Type B pancreatic cell (in vitro differentiated cells): ENCODE data around the gene ADAM22. TPM values are rescaled to one million over a fixed set of nuclear protein-coding genes. Genes with fewer than 3 reads are reported as not detected.

Experiments used
- DNase-seq: peaks from one replicate; pipeline ENCODE4 v3.0.0; 2021; ENCODE audit warnings: mixed read lengths; ENCODE audit not compliant: unreplicated experiment; ENCODE audit errors: extremely low spot score
- H3K27ac Mint-ChIP-seq: 2 replicates; pipeline ENCODE4 v1.8.0; 2021; ENCODE audit warnings: mild to moderate bottlenecking, mixed read lengths
- H3K27me3 Mint-ChIP-seq: 2 replicates; pipeline ENCODE4 v1.8.0; 2021; ENCODE audit warnings: mixed read lengths
- H3K36me3 Mint-ChIP-seq: 2 replicates; pipeline ENCODE4 v1.8.0; 2021; ENCODE audit warnings: mixed read lengths
- H3K4me1 Mint-ChIP-seq: one replicate; pipeline ENCODE4 v1.8.0; 2021; ENCODE audit warnings: mixed read lengths; ENCODE audit not compliant: unreplicated experiment
- H3K4me3 Mint-ChIP-seq: 2 replicates; pipeline ENCODE4 v1.8.0; 2021; ENCODE audit warnings: mild to moderate bottlenecking, mixed read lengths
- H3K9me3 Mint-ChIP-seq: 2 replicates; pipeline ENCODE4 v1.8.0; 2021; ENCODE audit warnings: mixed read lengths
- total RNA-seq: library from RNA; stranded (reverse); gene quantifications from 2 replicates; pipeline ENCODE4 v1.2.1, GENCODE V29; 2021; ENCODE audit warnings: low replicate concordance
- TF ChIP-seq, protein P1 (sequence below): fragments of 200-600 bp; sonication (generic); conservative IDR thresholded peaks from 2 replicates; pipeline ENCODE4 v1.5.0; 2021; ENCODE audit warnings: antibody characterized with exemption, mild to moderate bottlenecking

ADAM22 gene
- total RNA-seq, 1 donor from 2014 or later, result 8.1 TPM

GRCh38 chr7:88044069-88044468 lies 110.0 kb downstream of the ADAM22 start:
- no peak for DNase-seq
- Mint-ChIP-seq H3K27me3 (no peaks in the 10 kb centered on the region), H3K4me1 (peaks cover 4% of the 10 kb centered on the region), H3K36me3 (no peaks in the 10 kb centered on the region), H3K27ac (no peak overlapping the region), H3K9me3 (no peaks in the 10 kb centered on the region), H3K4me3 (no peak overlapping the region)
- TF ChIP-seq, protein P1, sequence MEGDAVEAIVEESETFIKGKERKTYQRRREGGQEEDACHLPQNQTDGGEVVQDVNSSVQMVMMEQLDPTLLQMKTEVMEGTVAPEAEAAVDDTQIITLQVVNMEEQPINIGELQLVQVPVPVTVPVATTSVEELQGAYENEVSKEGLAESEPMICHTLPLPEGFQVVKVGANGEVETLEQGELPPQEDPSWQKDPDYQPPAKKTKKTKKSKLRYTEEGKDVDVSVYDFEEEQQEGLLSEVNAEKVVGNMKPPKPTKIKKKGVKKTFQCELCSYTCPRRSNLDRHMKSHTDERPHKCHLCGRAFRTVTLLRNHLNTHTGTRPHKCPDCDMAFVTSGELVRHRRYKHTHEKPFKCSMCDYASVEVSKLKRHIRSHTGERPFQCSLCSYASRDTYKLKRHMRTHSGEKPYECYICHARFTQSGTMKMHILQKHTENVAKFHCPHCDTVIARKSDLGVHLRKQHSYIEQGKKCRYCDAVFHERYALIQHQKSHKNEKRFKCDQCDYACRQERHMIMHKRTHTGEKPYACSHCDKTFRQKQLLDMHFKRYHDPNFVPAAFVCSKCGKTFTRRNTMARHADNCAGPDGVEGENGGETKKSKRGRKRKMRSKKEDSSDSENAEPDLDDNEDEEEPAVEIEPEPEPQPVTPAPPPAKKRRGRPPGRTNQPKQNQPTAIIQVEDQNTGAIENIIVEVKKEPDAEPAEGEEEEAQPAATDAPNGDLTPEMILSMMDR, result no peak

- no peak for DNase-seq
- peaks cover 4% of the 10 kb centered on the region for H3K4me1 Mint-ChIP-seq
- no peak overlapping the region for H3K27ac Mint-ChIP-seq
- no peaks in the 10 kb centered on the region for H3K9me3 Mint-ChIP-seq
- no peaks in the 10 kb centered on the region for H3K27me3 Mint-ChIP-seq
- TF ChIP-seq, protein P1, result no peak
- no peaks in the 10 kb centered on the region for H3K36me3 Mint-ChIP-seq
- no peak overlapping the region for H3K4me3 Mint-ChIP-seq
Measured at GRCh38 chr7:88046839-88047573, 113.0 kb downstream of the ADAM22 start.

DNA sequence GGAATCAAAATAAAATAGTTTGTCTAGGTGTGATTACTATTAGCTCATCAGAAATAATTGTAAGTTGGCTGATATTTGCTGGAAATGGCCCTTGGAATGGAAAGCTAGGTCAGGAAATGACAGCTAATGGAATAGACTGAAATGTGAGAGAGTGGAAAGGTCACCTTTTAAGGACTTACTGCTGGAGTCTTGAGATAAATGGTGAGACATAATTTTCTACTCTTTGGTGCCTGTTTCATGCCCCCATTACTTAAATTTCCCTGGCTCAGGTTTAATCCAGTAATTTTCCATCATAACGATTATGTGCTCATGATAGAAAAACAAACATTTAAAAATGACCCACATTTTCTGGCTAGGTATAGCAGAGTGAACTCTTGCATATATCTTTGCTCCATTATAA lies 123.6 kb downstream of the ADAM22 start:
- H3K36me3 Mint-ChIP-seq, result no peaks in the 10 kb centered on the region

GRCh38 chr7:88062238-88062637 lies 128.2 kb downstream of the ADAM22 start:
- Mint-ChIP-seq H3K27ac (no peak overlapping the region), H3K27me3 (no peaks in the 10 kb centered on the region), H3K36me3 (no peaks in the 10 kb centered on the region), H3K4me1 (no peaks in the 10 kb centered on the region), H3K9me3 (no peaks in the 10 kb centered on the region), H3K4me3 (no peak overlapping the region)
- DNase-seq, result no peak
- TF ChIP-seq, protein P1, result no peak

More for the DNA sequence above, 123.6 kb downstream of the ADAM22 start:
- H3K9me3 Mint-ChIP-seq, result no peaks in the 10 kb centered on the region
- H3K4me1 Mint-ChIP-seq, result no peaks in the 10 kb centered on the region
- H3K4me3 Mint-ChIP-seq, result no peak overlapping the region
- H3K27me3 Mint-ChIP-seq, result no peaks in the 10 kb centered on the region
- TF ChIP-seq, protein P1, result no peak
- no peak for DNase-seq
- no peak overlapping the region for H3K27ac Mint-ChIP-seq

- DNase-seq, result no peak
- Mint-ChIP-seq H3K4me3 (no peak overlapping the region), H3K27ac (no peak overlapping the region), H3K27me3 (no peaks in the 10 kb centered on the region), H3K36me3 (no peaks in the 10 kb centered on the region), H3K4me1 (no peaks in the 10 kb centered on the region), H3K9me3 (no peaks in the 10 kb centered on the region)
- TF ChIP-seq, protein P1, result no peak
Measured at GRCh38 chr7:88069093-88069492, 135.0 kb downstream of the ADAM22 start.
